GM12872 (cell line): ENCODE measurements around the gene B3GALT4.

ENCODE experiments used
- CTCF ChIP-seq: IDR thresholded peaks from 3 replicates; pipeline ENCODE4 v1.5.1; 2011; ENCODE audit warnings: low read depth, mild to moderate bottlenecking, low read length, moderate library complexity; ENCODE audit not compliant: insufficient read depth

The B3GALT4 gene

GRCh38 chr6:33290459-33290858 is 13.5 kb downstream of the B3GALT4 start:
- TF ChIP-seq CTCF, result no peak

GRCh38 chr6:33292996-33293682 is 16.2 kb downstream of the B3GALT4 start:
- TF ChIP-seq CTCF, result no peak

DNA sequence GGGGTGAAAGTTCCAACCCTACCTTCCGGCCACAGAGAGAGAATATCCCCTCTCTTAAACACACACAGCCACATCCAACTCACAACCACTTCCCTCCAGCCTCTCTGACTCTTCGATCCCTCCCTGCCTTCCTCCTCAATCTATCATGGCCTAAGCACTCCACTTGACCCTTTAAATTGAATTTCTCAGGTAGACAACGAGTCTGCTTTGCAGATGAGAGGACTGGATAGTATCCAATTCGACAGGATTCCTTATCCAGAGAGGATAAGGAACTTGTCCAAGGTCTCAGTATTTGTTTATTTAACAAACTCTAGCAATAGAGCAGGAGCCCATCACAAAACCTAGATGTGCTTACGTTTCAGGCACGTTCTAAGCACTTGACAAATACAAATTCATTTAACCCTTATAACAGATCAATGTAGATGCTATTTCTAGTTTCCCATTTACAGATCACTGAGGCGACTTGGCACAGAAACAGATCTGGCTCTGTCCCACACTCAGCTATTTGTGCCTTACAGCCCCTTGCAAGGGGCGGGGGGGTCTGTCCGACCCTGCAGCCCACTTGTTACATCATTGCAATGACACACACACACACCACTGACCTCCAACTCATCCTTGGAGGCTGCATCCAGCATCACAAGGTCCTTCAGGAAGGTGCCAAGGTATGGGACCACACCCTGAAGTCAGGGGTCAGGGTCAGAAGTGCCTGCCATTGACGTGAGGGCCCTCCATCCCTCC is 17.3 kb downstream of the B3GALT4 start:
- TF ChIP-seq CTCF, result no peak

- no peak for TF ChIP-seq CTCF
Observed at GRCh38 chr6:33295621-33296369, 18.9 kb downstream of the B3GALT4 start.

GRCh38 chr6:33296797-33297405 is 20.0 kb downstream of the B3GALT4 start:
- no peak for TF ChIP-seq CTCF

GRCh38 chr6:33297406-33297955 is 20.6 kb downstream of the B3GALT4 start:
- no peak for TF ChIP-seq CTCF
